Ishikawa (cell line): Measurements from ENCODE around the gene ADARB1.

Source experiments
- CREB1 ChIP-seq: IDR thresholded peaks from 2 replicates; pipeline ENCODE4 v1.6.1; 2012; ENCODE audit warnings: low read depth
- EP300 ChIP-seq: IDR thresholded peaks from 2 replicates; pipeline ENCODE4 v1.6.1; 2012; ENCODE audit warnings: borderline replicate concordance
- FOXM1 ChIP-seq: IDR thresholded peaks from 2 replicates; pipeline ENCODE4 v1.6.1; 2012; ENCODE audit warnings: low read depth, borderline replicate concordance
- YY1 ChIP-seq: IDR thresholded peaks from 2 replicates; pipeline ENCODE4 v1.6.1; 2012; ENCODE audit warnings: low read depth
- TF ChIP-seq, protein P1 (sequence below): IDR thresholded peaks from 2 replicates; pipeline ENCODE4 v1.6.1; 2012
- TF ChIP-seq, protein P2 (sequence below): IDR thresholded peaks from 2 replicates; pipeline ENCODE4 v1.6.1; 2012; ENCODE audit warnings: low read depth, mild to moderate bottlenecking

DNA sequence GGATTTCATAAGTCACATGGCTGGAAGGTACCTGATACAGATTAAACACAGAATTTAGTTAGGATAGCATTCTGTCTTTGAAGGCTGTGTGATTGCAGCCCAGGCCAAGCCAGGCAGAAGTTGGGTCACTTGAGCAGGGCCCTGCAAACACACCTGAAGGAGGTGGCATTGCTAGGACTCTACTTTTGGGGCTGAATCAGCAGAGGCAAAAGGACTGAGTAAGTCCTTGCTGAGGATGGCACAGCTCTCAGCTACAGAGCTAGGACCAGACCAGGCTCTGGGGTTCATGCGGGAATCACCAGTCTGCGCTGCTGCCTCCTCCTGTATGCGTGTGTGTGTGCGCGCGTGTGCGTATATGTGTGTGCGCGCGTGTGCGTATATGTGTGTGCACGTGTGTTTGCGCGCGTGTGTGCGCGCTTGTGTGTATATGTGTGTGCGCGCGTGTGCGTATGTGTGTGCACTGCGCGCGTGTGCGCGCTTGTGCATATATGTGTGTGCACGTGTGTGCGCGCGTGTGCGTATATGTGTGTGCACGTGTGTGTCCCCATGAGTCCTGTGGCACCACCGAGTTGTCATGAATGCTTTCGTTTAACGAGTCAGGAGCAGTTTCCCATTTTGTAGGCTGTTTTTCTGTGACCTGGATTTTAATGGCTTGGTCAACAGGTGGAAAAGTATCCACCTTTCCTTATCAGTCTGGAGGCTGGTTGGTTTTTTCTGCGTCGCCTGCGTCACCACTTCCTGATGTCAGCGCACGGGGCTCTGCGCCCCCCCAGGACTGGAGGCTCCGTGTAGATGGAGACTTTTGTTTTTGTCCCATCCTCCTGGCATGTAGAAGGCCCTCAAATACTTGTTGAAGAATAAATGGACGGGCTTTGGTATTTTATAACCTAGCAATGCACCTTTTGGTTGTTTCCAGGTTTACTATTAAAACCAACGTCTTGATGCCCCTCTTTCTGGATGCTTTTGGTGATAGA lies 34.7 kb downstream of the ADARB1 start:
- TF ChIP-seq, protein P1, sequence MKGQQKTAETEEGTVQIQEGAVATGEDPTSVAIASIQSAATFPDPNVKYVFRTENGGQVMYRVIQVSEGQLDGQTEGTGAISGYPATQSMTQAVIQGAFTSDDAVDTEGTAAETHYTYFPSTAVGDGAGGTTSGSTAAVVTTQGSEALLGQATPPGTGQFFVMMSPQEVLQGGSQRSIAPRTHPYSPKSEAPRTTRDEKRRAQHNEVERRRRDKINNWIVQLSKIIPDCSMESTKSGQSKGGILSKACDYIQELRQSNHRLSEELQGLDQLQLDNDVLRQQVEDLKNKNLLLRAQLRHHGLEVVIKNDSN, result no peak
- TF ChIP-seq EP300, result no peak
- TF ChIP-seq, protein P2, sequence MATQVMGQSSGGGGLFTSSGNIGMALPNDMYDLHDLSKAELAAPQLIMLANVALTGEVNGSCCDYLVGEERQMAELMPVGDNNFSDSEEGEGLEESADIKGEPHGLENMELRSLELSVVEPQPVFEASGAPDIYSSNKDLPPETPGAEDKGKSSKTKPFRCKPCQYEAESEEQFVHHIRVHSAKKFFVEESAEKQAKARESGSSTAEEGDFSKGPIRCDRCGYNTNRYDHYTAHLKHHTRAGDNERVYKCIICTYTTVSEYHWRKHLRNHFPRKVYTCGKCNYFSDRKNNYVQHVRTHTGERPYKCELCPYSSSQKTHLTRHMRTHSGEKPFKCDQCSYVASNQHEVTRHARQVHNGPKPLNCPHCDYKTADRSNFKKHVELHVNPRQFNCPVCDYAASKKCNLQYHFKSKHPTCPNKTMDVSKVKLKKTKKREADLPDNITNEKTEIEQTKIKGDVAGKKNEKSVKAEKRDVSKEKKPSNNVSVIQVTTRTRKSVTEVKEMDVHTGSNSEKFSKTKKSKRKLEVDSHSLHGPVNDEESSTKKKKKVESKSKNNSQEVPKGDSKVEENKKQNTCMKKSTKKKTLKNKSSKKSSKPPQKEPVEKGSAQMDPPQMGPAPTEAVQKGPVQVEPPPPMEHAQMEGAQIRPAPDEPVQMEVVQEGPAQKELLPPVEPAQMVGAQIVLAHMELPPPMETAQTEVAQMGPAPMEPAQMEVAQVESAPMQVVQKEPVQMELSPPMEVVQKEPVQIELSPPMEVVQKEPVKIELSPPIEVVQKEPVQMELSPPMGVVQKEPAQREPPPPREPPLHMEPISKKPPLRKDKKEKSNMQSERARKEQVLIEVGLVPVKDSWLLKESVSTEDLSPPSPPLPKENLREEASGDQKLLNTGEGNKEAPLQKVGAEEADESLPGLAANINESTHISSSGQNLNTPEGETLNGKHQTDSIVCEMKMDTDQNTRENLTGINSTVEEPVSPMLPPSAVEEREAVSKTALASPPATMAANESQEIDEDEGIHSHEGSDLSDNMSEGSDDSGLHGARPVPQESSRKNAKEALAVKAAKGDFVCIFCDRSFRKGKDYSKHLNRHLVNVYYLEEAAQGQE, result no peak
- TF ChIP-seq YY1, result no peak
- no peak for TF ChIP-seq FOXM1
- no peak for TF ChIP-seq CREB1
